HCT116 (cell line): ENCODE measurements around the gene KANK2. TPM values are rescaled to one million over a fixed set of nuclear protein-coding genes. Genes with fewer than 3 reads are reported as not detected.
A peak's percentile ranks its signal among the peaks of the same experiment; 100 is the strongest.

Source experiments
- ATAC-seq: fragments of 200-7000 bp; cut with Tn5 transposase; 2 replicates; pipeline ENCODE4 v1.9.1; 2020; ENCODE audit warnings: mild to moderate bottlenecking, moderate library complexity
- BruUV-seq: library from RNA; stranded (reverse); fragments of 400-500 nt; replicated peaks from 2 replicates; lab custom pipeline; 2021; lab: Mats Ljungman, UMichigan
- CTCF ChIA-PET: fragments of 300-600 bp; sonication (Branson Sonifier 250); formaldehyde crosslinking; loops from one replicate; lab custom pipeline; 2021; ENCODE audit warnings: antibody characterized with exemption; lab: Charles Lee
- POLR2A ChIA-PET: fragments of 300-600, 350-600 bp; sonication (Branson Sonifier 250); formaldehyde crosslinking; loops from one replicate; lab custom pipeline; 2021; ENCODE audit warnings: antibody characterized with exemption; lab: Charles Lee
- RAD21 ChIA-PET, 2 experiments: fragments of 300-600 bp; sonication (Branson Sonifier 250); formaldehyde crosslinking; loops; one replicate each; lab custom pipeline; 2023; ENCODE audit warnings: low total read pairs in 2 of 2; ENCODE audit not compliant: uncharacterized antibody in 2 of 2, unreplicated experiment in 2 of 2, low non-redundant PET in 1 of 2; lab: Charles Lee
- DNase-seq: peaks from one replicate; pipeline ENCODE4 v3.0.0-alpha.2; 2010; ENCODE audit warnings: low read depth, low spot score
- H2AFZ ChIP-seq: fragments of 200-600 bp; shearing (Covaris generic), sonication (generic); 2 replicates; pipeline ENCODE4 v1.6.1; 2017; ENCODE audit warnings: low read depth, mixed run types, mixed read lengths, antibody characterized with exemption, low read length; ENCODE audit not compliant: poor library complexity, severe bottlenecking
- H3K27ac ChIP-seq: 2 replicates; pipeline ENCODE4 v1.5.1; 2012; ENCODE audit warnings: low read depth, low read length
- H3K27me3 ChIP-seq: fragments of 200-600 bp; sonication (generic); 2 replicates; pipeline ENCODE4 v1.6.1; 2016; ENCODE audit warnings: mixed run types, low read length, mixed read lengths; ENCODE audit not compliant: insufficient read depth
- H3K36me3 ChIP-seq, 2 experiments: fragments of 200-500 bp in 1 of 2; fragments of 200-600 bp in 1 of 2; sonication (Bioruptor generic) in 1 of 2; sonication (generic) in 1 of 2; 2 replicates each; pipeline versions ENCODE4 v1.5.1 to v1.6.1; 2014 to 2016; ENCODE audit warnings: low read length in 2 of 2, inconsistent platforms in 1 of 2, mixed read lengths in 1 of 2, mixed run types in 1 of 2; ENCODE audit not compliant: insufficient read depth in 2 of 2, control insufficient read depth in 1 of 2
- H3K4me1 ChIP-seq, 2 experiments: fragments of 200-600 bp in 1 of 2; sonication (generic) in 1 of 2; 2 replicates each; pipeline versions ENCODE4 v1.5.1 to v1.6.1; 2012 to 2017; ENCODE audit warnings: low read length in 2 of 2, inconsistent platforms in 1 of 2, mild to moderate bottlenecking in 1 of 2, mixed read lengths in 1 of 2, mixed run types in 1 of 2, moderate library complexity in 1 of 2; ENCODE audit not compliant: insufficient read depth in 2 of 2, control insufficient read depth in 1 of 2
- H3K4me2 ChIP-seq: fragments of 200-600 bp; sonication (generic); 2 replicates; pipeline ENCODE4 v1.6.1; 2017; ENCODE audit warnings: mixed run types, low read length, mixed read lengths
- H3K4me3 ChIP-seq, 2 experiments: fragments of 200-600 bp in 1 of 2; sonication (generic) in 1 of 2; replicated peaks in 1 of 2; 2 replicates each; pipeline ENCODE4 v1.5.1; 2011 to 2016; ENCODE audit warnings: low read length in 2 of 2, control low read depth in 1 of 2, low read depth in 1 of 2, mild to moderate bottlenecking in 1 of 2, mixed read lengths in 1 of 2, mixed run types in 1 of 2
- H3K79me2 ChIP-seq: fragments of 200-600 bp; sonication (generic); 2 replicates; pipeline ENCODE4 v1.6.1; 2017; ENCODE audit warnings: mild to moderate bottlenecking, mixed run types, low read length, moderate library complexity, mixed read lengths; ENCODE audit not compliant: insufficient read depth
- H3K9ac ChIP-seq: fragments of 200-600 bp; sonication (generic); 2 replicates; pipeline ENCODE4 v1.6.1; 2016; ENCODE audit warnings: low read length, mixed read lengths
- H3K9me2 ChIP-seq: fragments of 200-600 bp; sonication (generic), shearing (Covaris generic); 2 replicates; pipeline ENCODE4 v1.6.1; 2017; ENCODE audit warnings: mixed run types, mild to moderate bottlenecking, moderate library complexity; ENCODE audit not compliant: insufficient read depth
- H3K9me3 ChIP-seq, 2 experiments: fragments of 200-500 bp in 1 of 2; fragments of 200-600 bp in 1 of 2; sonication (Bioruptor generic) in 1 of 2; sonication (generic) in 1 of 2; 2 replicates each; pipeline ENCODE4 v1.6.1; 2014 to 2017; ENCODE audit warnings: low read length in 2 of 2, mixed read lengths in 2 of 2, inconsistent platforms in 1 of 2, low read depth in 1 of 2, mild to moderate bottlenecking in 1 of 2, mixed run types in 1 of 2, moderate library complexity in 1 of 2; ENCODE audit not compliant: control insufficient read depth in 1 of 2, insufficient read depth in 1 of 2
- H4K20me1 ChIP-seq: fragments of 200-600 bp; sonication (generic), shearing (Covaris generic); 2 replicates; pipeline ENCODE4 v1.6.1; 2017; ENCODE audit warnings: mixed run types, mild to moderate bottlenecking, moderate library complexity; ENCODE audit not compliant: insufficient read depth
- CEBPB ChIP-seq: IDR thresholded peaks from 2 replicates; pipeline ENCODE4 v1.6.1; 2012; ENCODE audit warnings: low read depth
- ELF1 ChIP-seq: IDR thresholded peaks from 2 replicates; pipeline ENCODE4 v1.6.1; 2012; ENCODE audit warnings: low read depth, borderline replicate concordance
- EZH2 ChIP-seq: fragments of 200-600 bp; sonication (generic); IDR thresholded peaks from 2 replicates; pipeline ENCODE4 v1.6.1; 2017; ENCODE audit warnings: antibody characterized with exemption, mixed run types
- EZH2phosphoT487 ChIP-seq: fragments of 200-600 bp; IDR thresholded peaks from 2 replicates; pipeline ENCODE4 v1.6.1; 2018; ENCODE audit warnings: antibody characterized with exemption, borderline replicate concordance
- JUND ChIP-seq: IDR thresholded peaks from 2 replicates; pipeline ENCODE4 v1.6.1; 2012
- SIN3A ChIP-seq: IDR thresholded peaks from 2 replicates; pipeline ENCODE4 v1.6.1; 2012; ENCODE audit warnings: low read depth
- SRF ChIP-seq: IDR thresholded peaks from 2 replicates; pipeline ENCODE4 v1.6.1; 2012; ENCODE audit warnings: low read depth
- TCF7L2 ChIP-seq: IDR thresholded peaks from 2 replicates; pipeline ENCODE4 v1.7.0; 2011; ENCODE audit warnings: borderline replicate concordance, inconsistent platforms; ENCODE audit not compliant: insufficient read depth, insufficient read length; ENCODE audit errors: extremely low read depth
- YY1 ChIP-seq: IDR thresholded peaks from 2 replicates; pipeline ENCODE4 v1.6.1; 2011; ENCODE audit warnings: low read length, low read depth, moderate library complexity, mild to moderate bottlenecking; ENCODE audit not compliant: insufficient replicate concordance; ENCODE audit errors: extremely low read depth
- ZFX ChIP-seq: fragments of 450-650 bp; IDR thresholded peaks from 2 replicates; pipeline ENCODE4 v1.6.1; 2017
- ZNF274 ChIP-seq: fragments of 200-500 bp; sonication (Bioruptor generic); IDR thresholded peaks from 2 replicates; pipeline ENCODE4 v1.6.1; 2014; ENCODE audit warnings: mild to moderate bottlenecking, low read depth, low read length, inconsistent platforms
- intact Hi-C: fragments of 100-400 bp; cut with micrococcal nuclease; formaldehyde crosslinking; loops from 2 replicates; pipeline ENCODE4 v1.10.0; 2022
- total RNA-seq: library from RNA; stranded (reverse); gene quantifications from one replicate; pipeline ENCODE4 v1.2.1, GENCODE V29; 2021; ENCODE audit not compliant: unreplicated experiment
- TF ChIP-seq, protein P1 (sequence below): IDR thresholded peaks from 2 replicates; pipeline ENCODE4 v1.6.1; 2012
- TF ChIP-seq, protein P2 (sequence below): IDR thresholded peaks from 2 replicates; pipeline ENCODE4 v1.6.1; 2012; ENCODE audit warnings: low read depth

KANK2 gene
- total RNA-seq, 1 experiment from 2014 or later: 43.6 TPM

DNA sequence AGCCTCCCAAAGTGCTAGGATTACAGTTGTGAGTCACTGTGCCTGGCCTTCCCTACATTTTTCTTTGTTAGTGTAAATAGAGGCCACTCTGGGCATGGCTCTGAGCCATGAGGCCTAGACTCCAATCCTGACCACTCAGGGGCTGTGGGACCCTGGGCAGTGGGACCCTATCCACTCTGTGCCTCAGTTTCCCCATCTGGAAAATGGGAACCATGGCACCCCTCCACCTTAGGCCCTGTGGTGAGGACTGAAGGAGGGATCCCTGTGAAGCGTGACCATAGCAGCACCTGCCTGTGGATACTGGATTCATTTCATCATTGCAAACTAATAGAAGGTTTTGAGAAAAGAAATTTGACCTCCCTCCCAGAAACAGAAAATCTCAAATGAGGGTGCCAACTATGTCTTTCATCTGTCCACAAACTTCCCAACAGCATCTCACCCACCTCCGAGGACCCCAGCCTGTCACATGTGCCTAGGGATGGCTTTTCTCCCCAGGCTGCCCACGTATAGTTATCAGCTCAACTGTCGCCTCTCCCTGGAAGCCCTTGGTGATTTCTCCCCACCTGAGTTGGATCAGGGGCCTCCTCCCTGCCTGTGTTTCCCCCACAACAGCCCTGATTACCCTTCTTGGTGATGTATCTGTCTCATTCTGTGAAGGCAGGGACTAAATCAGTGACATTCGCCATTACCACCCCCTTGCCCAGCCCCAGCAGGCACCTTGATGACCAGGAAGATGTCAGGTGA, 47.7 kb upstream of the KANK2 start:
- no peak for DNase-seq
- POLR2A ChIA-PET: interaction anchor here (0.5 to 0.6 kb wide), 2 partner anchors 15 to 1542 kb away, joined by 3 read pairs; no protein-coding TSS in a partner anchor
- intact Hi-C loops: no loop called here
- Histone ChIP-seq H3K36me3 (peaks cover 6 to 7% of the 10 kb centered on the region in 2 experiments; a peak in 3 of 4 replicates), H3K27me3 (no peaks in the 10 kb centered on the region), H4K20me1 (no peaks in the 10 kb centered on the region), H2AFZ (no peak overlapping the region), H3K9ac (no peak overlapping the region), H3K79me2 (no peaks in the 10 kb centered on the region), H3K27ac (no peak overlapping the region), H3K4me1 (peaks cover 4 to 5% of the 10 kb centered on the region in 2 experiments; a peak in 3 of 4 replicates), H3K4me2 (no peak overlapping the region), H3K4me3 (no peak overlapping the region), H3K9me3 (no peaks in the 10 kb centered on the region), H3K9me2 (no peaks in the 10 kb centered on the region)
- RAD21 ChIA-PET: no interaction called here
- no TSS peak for BruUV-seq
- no peak for ATAC-seq
- TF ChIP-seq ELF1 (no peak), SRF (no peak), JUND (no peak), ZFX (no peak), TCF7L2 (no peak)
- CTCF ChIA-PET: no interaction called here

DNA sequence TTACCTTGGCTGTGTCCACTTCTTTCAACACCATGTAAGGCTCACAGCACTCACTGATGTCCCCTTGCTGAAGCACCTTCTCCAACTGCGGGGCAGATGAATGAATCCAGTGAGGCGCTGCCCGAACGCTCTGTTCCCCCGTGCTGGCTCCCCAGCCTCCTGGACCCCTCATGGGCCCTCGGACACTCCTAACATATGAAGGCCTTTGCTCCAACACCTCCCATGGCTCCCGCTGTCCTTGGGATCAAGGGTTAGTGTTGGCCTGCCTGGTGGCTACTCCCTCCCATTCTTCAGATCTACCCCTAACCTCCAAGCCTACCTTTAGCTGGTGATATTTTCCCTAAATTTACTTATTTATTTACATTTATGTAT, 46.4 kb upstream of the KANK2 start:
- Histone ChIP-seq H3K4me3 (no peak overlapping the region), H3K9ac (no peak overlapping the region), H3K36me3 (peaks cover 6 to 7% of the 10 kb centered on the region in 2 experiments; a peak in 3 of 4 replicates), H2AFZ (no peak overlapping the region), H3K27ac (no peak overlapping the region), H3K9me2 (no peaks in the 10 kb centered on the region), H4K20me1 (no peaks in the 10 kb centered on the region), H3K4me2 (peak overlapping the region; percentile 60), H3K4me1 (peaks cover 4 to 5% of the 10 kb centered on the region in 2 experiments; a peak in 3 of 4 replicates), H3K79me2 (no peaks in the 10 kb centered on the region), H3K27me3 (no peaks in the 10 kb centered on the region), H3K9me3 (no peaks in the 10 kb centered on the region)
- RAD21 ChIA-PET: no interaction called here
- no TSS peak for BruUV-seq
- intact Hi-C loops: no loop called here
- POLR2A ChIA-PET: interaction anchor here (0.6 kb wide), 1 partner anchor 16 kb away, joined by 5 read pairs; no protein-coding TSS in a partner anchor
- DNase-seq: no peak
- ATAC-seq: no peak
- CTCF ChIA-PET: interaction anchor here (0.6 to 1.1 kb wide), 6 partner anchors 9 to 239 kb away, joined by 3 to 5 read pairs (median 4); no protein-coding TSS in a partner anchor
- TF ChIP-seq YY1 (no peak), SRF (no peak), EZH2 (no peak), EZH2phosphoT487 (no peak), CEBPB (no peak), ZNF274 (no peak), ZFX (no peak), SIN3A (no peak), TCF7L2 (no peak)
- TF ChIP-seq, protein P1, sequence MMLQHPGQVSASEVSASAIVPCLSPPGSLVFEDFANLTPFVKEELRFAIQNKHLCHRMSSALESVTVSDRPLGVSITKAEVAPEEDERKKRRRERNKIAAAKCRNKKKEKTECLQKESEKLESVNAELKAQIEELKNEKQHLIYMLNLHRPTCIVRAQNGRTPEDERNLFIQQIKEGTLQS: no peak
- TF ChIP-seq, protein P2, sequence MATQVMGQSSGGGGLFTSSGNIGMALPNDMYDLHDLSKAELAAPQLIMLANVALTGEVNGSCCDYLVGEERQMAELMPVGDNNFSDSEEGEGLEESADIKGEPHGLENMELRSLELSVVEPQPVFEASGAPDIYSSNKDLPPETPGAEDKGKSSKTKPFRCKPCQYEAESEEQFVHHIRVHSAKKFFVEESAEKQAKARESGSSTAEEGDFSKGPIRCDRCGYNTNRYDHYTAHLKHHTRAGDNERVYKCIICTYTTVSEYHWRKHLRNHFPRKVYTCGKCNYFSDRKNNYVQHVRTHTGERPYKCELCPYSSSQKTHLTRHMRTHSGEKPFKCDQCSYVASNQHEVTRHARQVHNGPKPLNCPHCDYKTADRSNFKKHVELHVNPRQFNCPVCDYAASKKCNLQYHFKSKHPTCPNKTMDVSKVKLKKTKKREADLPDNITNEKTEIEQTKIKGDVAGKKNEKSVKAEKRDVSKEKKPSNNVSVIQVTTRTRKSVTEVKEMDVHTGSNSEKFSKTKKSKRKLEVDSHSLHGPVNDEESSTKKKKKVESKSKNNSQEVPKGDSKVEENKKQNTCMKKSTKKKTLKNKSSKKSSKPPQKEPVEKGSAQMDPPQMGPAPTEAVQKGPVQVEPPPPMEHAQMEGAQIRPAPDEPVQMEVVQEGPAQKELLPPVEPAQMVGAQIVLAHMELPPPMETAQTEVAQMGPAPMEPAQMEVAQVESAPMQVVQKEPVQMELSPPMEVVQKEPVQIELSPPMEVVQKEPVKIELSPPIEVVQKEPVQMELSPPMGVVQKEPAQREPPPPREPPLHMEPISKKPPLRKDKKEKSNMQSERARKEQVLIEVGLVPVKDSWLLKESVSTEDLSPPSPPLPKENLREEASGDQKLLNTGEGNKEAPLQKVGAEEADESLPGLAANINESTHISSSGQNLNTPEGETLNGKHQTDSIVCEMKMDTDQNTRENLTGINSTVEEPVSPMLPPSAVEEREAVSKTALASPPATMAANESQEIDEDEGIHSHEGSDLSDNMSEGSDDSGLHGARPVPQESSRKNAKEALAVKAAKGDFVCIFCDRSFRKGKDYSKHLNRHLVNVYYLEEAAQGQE: no peak
